DND-41 (cell line): ENCODE data around the gene NRG3.

Experiments
- ATAC-seq: fragments of 200-7000 bp; cut with Tn5 transposase; 3 replicates; pipeline ENCODE4 v1.9.1; 2021; ENCODE audit warnings: low read depth; ENCODE audit not compliant: insufficient read depth
- DNase-seq: peaks from one replicate; pipeline ENCODE4 v3.0.0-alpha.2; 2020
- H2AFZ ChIP-seq: 2 replicates; pipeline ENCODE4 v1.6.0; 2012; ENCODE audit warnings: low read depth, low read length
- H3K27ac ChIP-seq: 2 replicates; pipeline ENCODE4 v1.5.1; 2012; ENCODE audit warnings: low read length, inconsistent platforms
- H3K27me3 ChIP-seq: fragments of 200-600 bp; sonication (generic); 2 replicates; pipeline ENCODE4 v1.6.0; 2012; ENCODE audit warnings: low read length, mild to moderate bottlenecking, inconsistent platforms; ENCODE audit not compliant: insufficient read depth, poor library complexity
- H3K36me3 ChIP-seq: 2 replicates; pipeline ENCODE4 v1.5.1; 2012; ENCODE audit warnings: low read length, inconsistent platforms; ENCODE audit not compliant: insufficient read depth
- H3K4me1 ChIP-seq: 2 replicates; pipeline ENCODE4 v1.5.1; 2012; ENCODE audit warnings: mild to moderate bottlenecking, low read length; ENCODE audit not compliant: insufficient read depth
- H3K4me2 ChIP-seq: 2 replicates; pipeline ENCODE4 v1.6.0; 2012; ENCODE audit warnings: mild to moderate bottlenecking, moderate library complexity, low read length, inconsistent platforms; ENCODE audit not compliant: insufficient read depth
- H3K4me3 ChIP-seq, 2 experiments: fragments of 200-600 bp in 1 of 2; shearing (Covaris generic) in 1 of 2; 2 replicates each; pipeline ENCODE4 v1.5.1; 2012 to 2016; ENCODE audit warnings: inconsistent platforms in 2 of 2, low read length in 2 of 2, mild to moderate bottlenecking in 2 of 2, low read depth in 1 of 2, moderate library complexity in 1 of 2
- H3K79me2 ChIP-seq: 2 replicates; pipeline ENCODE4 v1.6.0; 2012; ENCODE audit warnings: low read length, inconsistent platforms; ENCODE audit not compliant: insufficient read depth
- H3K9ac ChIP-seq: 2 replicates; pipeline ENCODE4 v1.6.0; 2012; ENCODE audit warnings: low read depth, mild to moderate bottlenecking, inconsistent platforms, low read length, moderate library complexity
- H3K9me3 ChIP-seq: 2 replicates; pipeline ENCODE4 v1.5.1; 2012; ENCODE audit warnings: low read length, moderate library complexity, mild to moderate bottlenecking, inconsistent platforms; ENCODE audit not compliant: insufficient read depth, severe bottlenecking
- H4K20me1 ChIP-seq: 2 replicates; pipeline ENCODE4 v1.6.0; 2012; ENCODE audit warnings: low read length; ENCODE audit not compliant: insufficient read depth
- CTCF ChIP-seq: IDR thresholded peaks from 2 replicates; pipeline ENCODE4 v1.5.1; 2012; ENCODE audit warnings: borderline replicate concordance, low read length, moderate library complexity, mild to moderate bottlenecking; ENCODE audit not compliant: poor library complexity, severe bottlenecking; ENCODE audit errors: extremely low read depth
- EZH2 ChIP-seq: IDR thresholded peaks from 3 replicates; pipeline ENCODE4 v1.6.1; 2012; ENCODE audit warnings: borderline replicate concordance, low read depth, mild to moderate bottlenecking, moderate library complexity, low read length, inconsistent platforms; ENCODE audit not compliant: severe bottlenecking

The NRG3 gene

GRCh38 chr10:82420001-82420400 is 545.0 kb downstream of the NRG3 start:
- TF ChIP-seq CTCF (no peak), EZH2 (no peak)
- no peaks in the 10 kb centered on the region for H4K20me1 ChIP-seq

DNA sequence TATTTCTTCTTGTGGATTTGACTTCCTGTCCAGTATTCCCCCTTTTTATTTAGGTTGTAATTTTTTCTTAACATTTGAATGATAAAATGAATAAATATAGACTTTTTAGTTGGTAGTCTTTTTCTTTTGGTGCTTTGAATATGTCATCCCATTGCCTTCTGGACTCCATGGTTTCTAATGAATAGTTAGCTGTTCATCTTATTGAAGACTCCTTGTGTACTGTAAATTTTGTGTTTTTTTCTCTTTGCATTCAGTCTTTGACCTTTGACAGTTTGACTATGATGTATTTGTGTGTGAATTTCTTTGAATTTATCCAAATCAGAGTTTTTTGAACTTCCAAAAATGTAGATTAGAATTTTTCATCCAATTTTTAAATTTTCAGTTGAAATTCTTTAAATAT is 554.3 kb downstream of the NRG3 start:
- Histone ChIP-seq H4K20me1 (no peaks in the 10 kb centered on the region), H3K4me3 (no peak overlapping the region), H3K27ac (no peak overlapping the region), H3K27me3 (no peaks in the 10 kb centered on the region), H3K4me2 (no peak overlapping the region), H3K4me1 (no peaks in the 10 kb centered on the region), H2AFZ (no peak overlapping the region), H3K9ac (no peak overlapping the region), H3K36me3 (no peaks in the 10 kb centered on the region), H3K79me2 (no peaks in the 10 kb centered on the region), H3K9me3 (no peaks in the 10 kb centered on the region)
- DNase-seq (no peak), ATAC-seq (no peak)
- TF ChIP-seq CTCF (no peak), EZH2 (no peak)

More at GRCh38 chr10:82420001-82420400, 545.0 kb downstream of the NRG3 start:
- no peaks in the 10 kb centered on the region for H3K36me3 ChIP-seq
- H3K9me3 ChIP-seq: no peaks in the 10 kb centered on the region
- ATAC-seq (no peak), DNase-seq (no peak)
- H3K79me2 ChIP-seq: no peaks in the 10 kb centered on the region
- no peak overlapping the region for H3K4me2 ChIP-seq
- H3K4me1 ChIP-seq: no peaks in the 10 kb centered on the region
- no peak overlapping the region for H3K9ac ChIP-seq
- H2AFZ ChIP-seq: no peak overlapping the region
- H3K4me3 ChIP-seq: no peak overlapping the region
- H3K27ac ChIP-seq: no peak overlapping the region
- no peaks in the 10 kb centered on the region for H3K27me3 ChIP-seq

DNA sequence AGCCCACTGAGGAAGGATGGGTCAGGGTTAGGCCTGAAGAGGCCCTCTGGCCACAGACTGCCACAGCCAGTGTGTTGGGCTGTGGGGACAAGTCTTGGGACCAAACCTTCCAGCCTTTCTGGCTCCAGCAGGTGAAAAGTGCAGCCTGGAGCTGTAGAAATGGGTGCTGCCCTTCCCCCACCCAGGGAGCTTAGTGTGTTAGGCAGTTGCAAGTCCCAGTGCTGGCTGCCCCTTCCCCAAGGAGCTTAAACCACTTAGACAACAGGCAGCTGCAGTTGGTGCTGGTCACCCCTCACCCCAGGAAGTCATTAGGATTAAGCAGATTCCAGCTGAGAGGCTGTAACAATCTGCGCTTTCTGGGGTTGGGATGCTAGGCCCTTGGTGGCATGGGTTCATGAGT is 563.3 kb downstream of the NRG3 start:
- no peak overlapping the region for H3K4me2 ChIP-seq
- H3K4me1 ChIP-seq: no peaks in the 10 kb centered on the region
- no peak overlapping the region for H3K27ac ChIP-seq
- no peak overlapping the region for H3K4me3 ChIP-seq
- no peak overlapping the region for H3K9ac ChIP-seq
- DNase-seq (no peak), ATAC-seq (no peak)
- no peak for TF ChIP-seq CTCF
- TF ChIP-seq EZH2: no peak
- H3K9me3 ChIP-seq: no peaks in the 10 kb centered on the region
- H2AFZ ChIP-seq: no peak overlapping the region
- H3K79me2 ChIP-seq: no peaks in the 10 kb centered on the region
- H3K27me3 ChIP-seq: no peaks in the 10 kb centered on the region
- no peaks in the 10 kb centered on the region for H4K20me1 ChIP-seq
- H3K36me3 ChIP-seq: no peaks in the 10 kb centered on the region

GRCh38 chr10:82440775-82441174 is 565.8 kb downstream of the NRG3 start:
- H3K27me3 ChIP-seq: no peaks in the 10 kb centered on the region
- 0 out of 4 replicates have a peak overlapping the region, but pooled peaks of 1 of the 2 experiments have one; percentile 7 for H3K4me3 ChIP-seq
- H3K79me2 ChIP-seq: no peaks in the 10 kb centered on the region
- no peak for DNase-seq
- no peak overlapping the region for H2AFZ ChIP-seq
- no peak for ATAC-seq
- no peaks in the 10 kb centered on the region for H3K4me1 ChIP-seq
- no peak for TF ChIP-seq CTCF
- TF ChIP-seq EZH2: no peak
- no peak overlapping the region for H3K9ac ChIP-seq
- no peak overlapping the region for H3K27ac ChIP-seq
- no peaks in the 10 kb centered on the region for H3K36me3 ChIP-seq
- no peak overlapping the region for H3K4me2 ChIP-seq
- no peaks in the 10 kb centered on the region for H3K9me3 ChIP-seq
- no peaks in the 10 kb centered on the region for H4K20me1 ChIP-seq
